ENCODE results near the gene TNPO3.

DNA sequence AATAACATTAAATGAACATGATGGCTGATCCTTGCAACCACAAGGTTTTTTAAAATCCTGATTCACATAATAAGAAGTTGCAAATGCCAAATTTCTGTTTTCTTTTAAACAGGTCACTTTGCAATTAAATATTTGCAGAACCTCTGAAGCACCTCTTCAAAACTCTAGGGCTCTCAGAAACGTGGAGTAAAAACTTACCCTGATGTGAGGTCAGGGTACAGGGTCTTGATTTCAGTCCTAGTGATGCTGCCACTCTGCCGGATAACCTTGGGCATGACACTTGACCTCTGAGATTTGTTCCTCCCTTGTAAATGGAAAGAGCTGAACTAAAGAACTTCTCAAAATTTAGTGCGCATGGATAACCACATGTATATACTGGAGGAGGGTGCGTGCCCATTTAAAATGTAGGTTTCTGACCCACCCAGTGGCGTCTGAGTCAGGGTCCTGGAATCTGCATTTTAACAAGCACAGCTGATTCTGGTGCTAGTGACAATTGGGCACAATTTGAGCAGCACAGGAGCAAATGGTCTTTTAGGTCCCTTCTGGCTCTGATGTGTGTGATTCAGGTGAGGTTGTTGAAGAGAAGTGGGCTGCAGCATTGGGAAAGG lies 35.5 kb upstream of the TNPO3 start:
- no peak for TF ChIP-seq CTCF (IDR thresholded peaks at IDR 0.05)
- TF ChIP-seq POLR2A (IDR thresholded peaks at IDR 0.05): no peak
